ENCODE data around the gene NIBAN1.
"Not testable (repeated sequence)": the region's sequence is repeated elsewhere in the genome, so short reads cannot be mapped to it uniquely, and the experiment has no call there.

The NIBAN1 gene

GRCh38 chr1:184974056-184974836, at the start of gene NIBAN1:
Gene NIBAN1 (minus strand): TSS chr1:184974508. CDS start chr1:184974356, 152 bp downstream.
- peak; percentile 72 for DNase-seq

GRCh38 chr1:185017966-185018365, 43.7 kb upstream of the NIBAN1 start:
- no peak for DNase-seq

GRCh38 chr1:185017338-185017737, 43.0 kb upstream of the NIBAN1 start:
- DNase-seq: no peak

GRCh38 chr1:185016880-185017279, 42.6 kb upstream of the NIBAN1 start:
- DNase-seq: no peak

GRCh38 chr1:185015631-185016030, 41.3 kb upstream of the NIBAN1 start:
- DNase-seq: no peak

GRCh38 chr1:185014941-185015340, 40.6 kb upstream of the NIBAN1 start:
- DNase-seq: no peak

GRCh38 chr1:185010361-185010760, 36.1 kb upstream of the NIBAN1 start:
- DNase-seq: no peak

GRCh38 chr1:185008838-185009237, 34.5 kb upstream of the NIBAN1 start:
- DNase-seq: no peak

- not testable (repeated sequence) for DNase-seq
These were observed 27.1 kb upstream of the NIBAN1 start for GRCh38 chr1:185001312-185001880.

GRCh38 chr1:184999974-185000373, 25.7 kb upstream of the NIBAN1 start:
- DNase-seq: not testable (repeated sequence)

GRCh38 chr1:184994301-184994700, 20.0 kb upstream of the NIBAN1 start:
- DNase-seq: no peak

GRCh38 chr1:184992271-184992670, 18.0 kb upstream of the NIBAN1 start:
- no peak for DNase-seq

- no peak for DNase-seq
These were observed 15.9 kb upstream of the NIBAN1 start for GRCh38 chr1:184990204-184990603.

GRCh38 chr1:184988506-184988905, 14.2 kb upstream of the NIBAN1 start:
- no peak for DNase-seq

GRCh38 chr1:184987696-184988095, 13.4 kb upstream of the NIBAN1 start:
- no peak for DNase-seq

- DNase-seq: no peak
These were observed 11.9 kb upstream of the NIBAN1 start for GRCh38 chr1:184986250-184986649.

- DNase-seq: peak; percentile 84
These were observed 8.0 kb upstream of the NIBAN1 start for GRCh38 chr1:184982002-184982954.

GRCh38 chr1:184980726-184981125, 6.4 kb upstream of the NIBAN1 start:
- DNase-seq: no peak

GRCh38 chr1:184975208-184975870, 1.0 kb upstream of the NIBAN1 start:
- no peak for DNase-seq

GRCh38 chr1:184974837-184975115, 468 bp upstream of the NIBAN1 start:
- DNase-seq: no peak

- peak; percentile 78 for DNase-seq
These were observed 844 bp downstream of the NIBAN1 start for GRCh38 chr1:184973272-184974055.

Data from stimulated activated CD8-positive, alpha-beta memory T cell treated with anti-CD3 and anti-CD28 coated beads, Interleukin-4, amount 100 ng/mL, for 48 hours (primary cell).